HG03139 (cell line): ENCODE measurements around the gene LBH.
A peak's percentile ranks its signal among the peaks of the same experiment; 100 is the strongest.

Experiments used
- ATAC-seq: cut with Tn5 transposase; IDR thresholded peaks from one replicate; pipeline ENCODE4 v1.9.1; 2021; ENCODE audit not compliant: unreplicated experiment

The LBH gene

DNA sequence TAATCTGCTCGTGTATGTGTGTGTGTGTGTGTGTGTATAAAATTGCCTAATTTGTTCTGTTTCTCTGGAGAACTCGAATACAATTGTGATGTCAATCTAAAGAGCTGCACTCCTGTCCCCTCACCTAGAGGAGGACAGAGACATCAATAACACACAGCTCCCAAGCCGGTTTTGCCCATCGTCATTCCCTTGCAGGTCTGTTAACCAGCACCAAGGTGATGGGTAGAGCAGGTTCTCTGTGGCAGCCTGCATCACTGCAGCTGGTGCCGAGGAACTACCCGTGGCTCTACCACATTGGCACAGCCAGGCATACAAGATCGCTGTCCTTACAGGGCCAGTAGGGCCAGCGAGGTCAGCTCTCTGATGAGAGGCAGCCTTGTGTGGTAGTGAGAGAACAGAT, 41.0 kb downstream of the LBH start:
- no peak for ATAC-seq

DNA sequence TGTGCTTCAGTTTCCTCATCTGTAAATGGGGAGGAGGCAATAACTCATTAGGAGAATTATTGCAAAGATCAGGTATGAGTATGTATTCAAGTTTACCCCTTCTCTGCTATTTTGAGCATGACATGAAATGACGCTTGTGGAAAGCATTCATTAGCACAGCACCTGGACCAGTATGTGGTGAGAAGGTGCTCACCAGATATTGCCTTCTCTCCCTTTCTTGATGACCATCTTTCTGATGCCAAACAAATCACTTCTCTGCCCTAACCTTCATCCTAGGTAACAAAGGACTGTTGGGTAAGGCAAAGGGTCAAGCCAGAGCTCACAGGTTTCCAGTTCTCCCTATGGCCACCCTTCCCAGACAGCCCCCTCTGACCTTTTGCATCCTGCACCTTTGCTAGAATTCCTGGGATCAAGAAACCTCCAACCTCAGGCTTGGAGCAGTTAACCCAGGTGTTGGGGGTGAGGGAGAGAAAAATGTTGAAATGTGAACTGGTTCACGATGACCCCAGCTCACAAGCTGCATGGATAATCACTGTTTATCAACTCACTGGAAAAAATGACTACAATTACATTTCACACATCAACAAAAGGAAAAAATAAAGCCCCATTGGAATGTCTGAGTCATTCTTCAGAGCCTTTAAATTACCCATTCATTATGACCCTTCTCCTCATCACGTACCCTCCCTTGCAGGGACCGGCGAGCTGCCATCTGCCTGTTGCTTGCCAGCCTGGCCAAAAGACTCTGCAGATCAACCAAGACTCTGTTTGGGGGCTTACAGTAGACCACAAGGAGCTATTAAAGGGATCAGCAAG, 41.6 kb downstream of the LBH start:
- no peak for ATAC-seq

GRCh38 chr2:30273574-30273929, 42.2 kb downstream of the LBH start:
- ATAC-seq, result no peak

GRCh38 chr2:30275256-30275655, 43.9 kb downstream of the LBH start:
- no peak for ATAC-seq

- ATAC-seq, result no peak
Observed at GRCh38 chr2:30276455-30276911, 45.1 kb downstream of the LBH start.

- ATAC-seq, result no peak
Observed at GRCh38 chr2:30277582-30277981, 46.2 kb downstream of the LBH start.

GRCh38 chr2:30278419-30278818, 47.1 kb downstream of the LBH start:
- ATAC-seq, result no peak

GRCh38 chr2:30280596-30281434, 49.5 kb downstream of the LBH start:
- ATAC-seq, result no peak

GRCh38 chr2:30282081-30282480, 50.7 kb downstream of the LBH start:
- peak; percentile 66 for ATAC-seq

DNA sequence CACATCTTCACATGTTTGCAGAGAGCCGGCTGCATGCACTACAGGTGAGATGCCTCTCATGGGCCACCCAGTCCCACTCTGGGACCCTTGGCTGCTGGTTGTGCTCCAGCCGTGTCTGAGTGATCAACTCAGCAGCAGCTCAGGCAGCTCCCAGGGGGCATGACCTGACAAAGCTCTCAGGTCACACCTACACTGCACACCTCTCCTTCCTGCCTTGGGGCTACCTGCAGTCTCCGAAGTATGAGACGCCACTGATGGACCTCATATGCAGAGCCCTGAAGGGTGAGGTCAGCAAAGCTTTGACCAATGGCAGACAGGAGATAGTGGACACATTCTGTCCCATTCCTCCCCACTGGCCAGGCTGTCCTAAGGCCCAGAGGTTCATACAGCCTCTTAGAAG, 51.4 kb downstream of the LBH start:
- no peak for ATAC-seq

GRCh38 chr2:30283931-30284565, 52.7 kb downstream of the LBH start:
- ATAC-seq, result no peak

DNA sequence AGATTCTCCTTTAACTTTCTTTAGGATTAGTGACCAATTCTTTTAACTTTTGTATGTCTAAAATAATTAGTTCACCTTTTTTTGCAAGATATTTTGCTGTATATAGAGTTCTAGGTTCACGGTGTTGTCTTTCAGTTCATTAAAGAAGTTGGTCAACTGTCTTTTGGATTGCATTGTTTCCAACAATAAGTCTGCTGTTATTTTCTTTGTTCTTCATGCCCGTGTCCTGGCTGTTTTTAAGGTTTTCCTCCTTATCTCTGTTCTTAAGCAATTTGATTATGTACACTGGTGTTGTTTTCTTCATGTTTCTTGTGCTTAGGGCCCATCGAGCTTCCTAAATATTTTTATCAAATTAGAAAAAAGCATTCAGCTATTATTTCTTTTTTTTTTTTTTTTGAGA, 54.4 kb downstream of the LBH start:
- ATAC-seq, result no peak

DNA sequence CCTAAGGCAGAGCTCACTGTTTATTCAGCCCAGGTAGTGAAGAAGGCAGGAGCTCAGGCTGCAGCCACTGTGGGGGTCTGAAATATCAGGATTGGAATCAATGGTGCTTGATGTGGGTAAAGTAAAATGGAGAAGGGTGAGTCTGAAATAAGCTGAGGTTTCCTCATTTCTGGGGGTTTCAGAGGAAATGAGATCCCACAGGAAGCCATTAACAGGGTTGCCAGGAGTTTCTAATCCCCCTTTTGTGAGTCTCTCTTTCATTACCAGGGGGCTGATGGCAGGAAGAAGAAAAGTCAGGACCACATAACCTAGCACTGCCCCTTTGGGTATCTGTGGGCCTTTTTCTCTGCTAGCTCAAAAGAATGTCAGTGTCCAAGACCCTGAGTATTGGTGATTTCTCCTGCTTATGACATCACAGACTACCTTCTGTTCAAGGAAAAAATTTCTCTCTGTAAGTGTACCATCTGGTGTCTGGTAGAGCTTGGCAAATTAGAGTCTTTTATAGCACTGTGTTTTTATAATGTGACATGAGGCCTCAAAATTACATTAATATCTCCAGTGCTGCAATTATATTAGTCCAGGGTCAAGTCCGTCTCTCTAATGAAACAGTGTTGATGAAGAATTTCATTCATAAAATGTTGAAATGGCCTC, 56.0 kb downstream of the LBH start:
- no peak for ATAC-seq

DNA sequence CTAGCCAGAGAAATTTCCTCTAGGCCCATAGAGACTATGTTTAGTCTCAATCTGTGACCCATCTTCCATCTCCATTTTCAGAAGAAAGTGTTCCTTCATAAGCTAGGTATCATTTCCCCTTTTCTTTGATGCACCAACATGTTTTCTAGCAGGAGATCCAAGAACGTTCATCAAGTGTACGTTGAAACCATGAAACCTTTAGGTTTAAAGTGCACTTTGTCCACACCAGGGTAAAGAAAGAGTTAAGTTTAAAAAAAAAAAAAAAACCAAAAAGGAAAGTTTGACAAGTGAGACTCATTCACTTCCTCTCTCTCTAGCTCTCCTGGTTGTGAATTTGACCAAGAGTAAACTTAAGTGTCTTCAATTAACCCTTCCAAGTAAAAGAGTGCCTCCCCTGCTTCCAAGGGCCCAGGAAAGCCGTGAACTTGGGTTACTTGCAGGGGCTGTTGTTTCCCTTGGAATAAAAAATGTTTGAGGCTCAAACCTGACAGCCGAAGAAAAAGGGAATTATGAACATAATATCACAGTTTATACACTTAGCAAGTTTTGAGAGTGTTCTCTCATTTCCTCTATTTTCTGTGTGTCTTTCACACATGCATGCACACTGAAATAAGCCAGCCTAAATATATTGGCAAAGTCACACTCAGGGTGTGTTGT, 56.7 kb downstream of the LBH start:
- ATAC-seq, result peak; percentile 60

GRCh38 chr2:30288561-30288960, 57.2 kb downstream of the LBH start:
- ATAC-seq, result no peak

DNA sequence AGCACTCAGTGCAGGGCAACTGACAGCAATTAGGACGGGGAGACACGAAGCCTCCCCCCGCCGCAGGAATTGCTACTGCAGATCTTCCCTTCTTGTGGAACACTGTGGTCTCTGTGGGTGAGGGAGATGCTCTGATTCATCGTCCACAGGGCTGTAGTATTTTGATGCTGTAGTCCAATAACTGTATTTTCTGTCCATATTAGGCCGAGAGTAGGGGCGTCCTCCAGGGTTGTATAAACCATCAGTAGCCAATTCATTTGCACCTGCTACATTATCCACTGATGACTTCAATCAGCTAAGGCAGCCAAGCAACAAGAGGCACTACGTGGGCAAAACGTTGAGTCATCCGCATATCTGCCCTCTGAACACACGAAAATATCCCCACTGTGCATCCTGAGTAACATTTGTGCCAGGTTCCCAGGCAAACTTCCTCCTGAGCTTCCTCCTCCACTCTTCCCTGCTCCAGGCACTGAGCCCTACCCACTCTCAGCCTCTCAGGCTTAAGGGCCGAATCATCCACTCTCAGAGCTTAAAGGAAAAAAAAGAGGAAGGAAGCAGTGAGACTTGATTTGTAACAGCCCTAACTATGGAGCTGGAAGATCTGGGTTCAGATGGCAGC, 62.1 kb downstream of the LBH start:
- ATAC-seq, result no peak

- no peak for ATAC-seq
Observed at GRCh38 chr2:30294133-30294532, 62.8 kb downstream of the LBH start.

- ATAC-seq, result no peak
Observed at GRCh38 chr2:30296496-30296895, 65.2 kb downstream of the LBH start.

- no peak for ATAC-seq
Observed at GRCh38 chr2:30298302-30298701, 67.0 kb downstream of the LBH start.

DNA sequence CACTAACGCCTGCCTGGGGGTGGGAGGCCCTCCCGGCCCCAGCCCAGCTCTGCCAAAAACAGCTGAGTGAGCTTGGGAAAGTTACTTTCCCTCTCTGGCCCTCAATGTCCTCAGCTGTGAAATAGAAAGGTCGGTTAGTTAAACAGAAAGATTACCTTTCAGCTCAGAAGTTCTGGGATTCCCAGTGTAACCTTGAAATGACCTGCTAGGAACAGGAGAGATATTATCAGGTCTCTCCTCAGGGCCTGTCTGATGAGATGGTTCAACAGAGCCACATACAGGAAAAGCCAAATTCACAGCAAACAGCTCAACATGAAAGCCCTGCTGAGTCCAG, 68.8 kb downstream of the LBH start:
- ATAC-seq, result no peak
